Measurements from ENCODE around the gene MSRB1.
"Not testable (repeated sequence)": the region's sequence is repeated elsewhere in the genome, so short reads cannot be mapped to it uniquely, and the experiment has no call there.

Gene MSRB1

GRCh38 chr16:1940273-1941161 lies 2.5 kb downstream of the MSRB1 start:
- no peak for DNase-seq (ENCODE audit: extremely low spot score)
- CTCF ChIA-PET = interaction anchor here (0.6 to 2.3 kb wide), 20 partner anchors 8 to 127 kb away, joined by 3 to 36 read pairs (median 4); partner anchors contain the start of genes NOXO1, RPL3L and RPS2
- POLR2A ChIA-PET = interaction anchor here (0.6 to 5.2 kb wide), 10 partner anchors 7 to 215 kb away, joined by 3 to 95 read pairs (median 5); partner anchors contain the start of genes NUBP2, RNF151, RPS2 and SPSB3

GRCh38 chr16:1939833-1940232 lies 3.2 kb downstream of the MSRB1 start:
- POLR2A ChIA-PET = interaction anchor here (0.6 to 5.2 kb wide), 4 partner anchors 21 to 216 kb away, joined by 3 to 95 read pairs (median 12); partner anchors contain the start of genes RNF151, RPS2 and TRAF7
- CTCF ChIA-PET = interaction anchor here (0.7 to 2.3 kb wide), 4 partner anchors 9 to 73 kb away, joined by 3 to 36 read pairs (median 4); partner anchors contain the start of gene RPL3L
- DNase-seq (ENCODE audit: extremely low spot score) = not testable (repeated sequence)

More at GRCh38 chr16:1940273-1941161, 2.5 kb downstream of the MSRB1 start:
- no peak for TF ChIP-seq HDGF (IDR thresholded peaks at IDR 0.05; ENCODE audit: borderline replicate concordance)
- TF ChIP-seq LEF1 (IDR thresholded peaks at IDR 0.05; ENCODE audit: borderline replicate concordance) = no peak
- no peak for TF ChIP-seq FOXM1 (IDR thresholded peaks at IDR 0.05; ENCODE audit: borderline replicate concordance)
- no peak for TF ChIP-seq FOXA1 (IDR thresholded peaks at IDR 0.05)
- TF ChIP-seq BHLHE40 (IDR thresholded peaks at IDR 0.05; ENCODE audit: borderline replicate concordance) = no peak
- TF ChIP-seq ZNF384 (IDR thresholded peaks at IDR 0.05) = no peak
- no peak for TF ChIP-seq ARNT (IDR thresholded peaks at IDR 0.05)
- TF ChIP-seq L3MBTL2 (conservative IDR thresholded peaks at IDR 0.05) = no peak

GRCh38 chr16:1938910-1939309 lies 4.1 kb downstream of the MSRB1 start:
- ChIA-PET POLR2A (no interaction called here), CTCF (interaction anchor here (1.0 kb wide), 1 partner anchor 8 kb away, joined by 4 read pairs; no protein-coding TSS in a partner anchor)
- TF ChIP-seq NFRKB (IDR thresholded peaks at IDR 0.05) (no peak), ZNF384 (IDR thresholded peaks at IDR 0.05) (no peak), TARDBP (IDR thresholded peaks at IDR 0.05) (no peak), SP1 (IDR thresholded peaks at IDR 0.05) (no peak), BHLHE40 (IDR thresholded peaks at IDR 0.05; ENCODE audit: borderline replicate concordance) (no peak), ARNT (IDR thresholded peaks at IDR 0.05) (no peak), PKNOX1 (IDR thresholded peaks at IDR 0.05) (no peak), ELF4 (IDR thresholded peaks at IDR 0.05) (no peak), FOXA1 (IDR thresholded peaks at IDR 0.05) (no peak), FOXK2 (IDR thresholded peaks at IDR 0.05) (no peak), L3MBTL2 (conservative IDR thresholded peaks at IDR 0.05) (no peak), FOXM1 (IDR thresholded peaks at IDR 0.05; ENCODE audit: borderline replicate concordance) (no peak), HDGF (IDR thresholded peaks at IDR 0.05; ENCODE audit: borderline replicate concordance) (no peak), LEF1 (IDR thresholded peaks at IDR 0.05; ENCODE audit: borderline replicate concordance) (no peak)
- no peak for DNase-seq (ENCODE audit: extremely low spot score)

GRCh38 chr16:1938316-1938715 lies 4.7 kb downstream of the MSRB1 start:
- no peak for TF ChIP-seq NFRKB (IDR thresholded peaks at IDR 0.05)
- ChIA-PET POLR2A (no interaction called here), CTCF (no interaction called here)
- DNase-seq (ENCODE audit: extremely low spot score) = no peak

- no peak for DNase-seq (ENCODE audit: extremely low spot score)
- TF ChIP-seq CTBP1 (IDR thresholded peaks at IDR 0.05; ENCODE audit: borderline replicate concordance) (no peak), ARNT (IDR thresholded peaks at IDR 0.05) (no peak), LEF1 (IDR thresholded peaks at IDR 0.05; ENCODE audit: borderline replicate concordance) (no peak), SUZ12 (IDR thresholded peaks at IDR 0.05) (no peak), BHLHE40 (IDR thresholded peaks at IDR 0.05; ENCODE audit: borderline replicate concordance) (no peak), SP1 (IDR thresholded peaks at IDR 0.05) (no peak), TARDBP (IDR thresholded peaks at IDR 0.05) (no peak), NFRKB (IDR thresholded peaks at IDR 0.05) (no peak), ZNF384 (IDR thresholded peaks at IDR 0.05) (no peak), HDGF (IDR thresholded peaks at IDR 0.05; ENCODE audit: borderline replicate concordance) (no peak), ELF4 (IDR thresholded peaks at IDR 0.05) (no peak), PKNOX1 (IDR thresholded peaks at IDR 0.05) (no peak), FOXM1 (IDR thresholded peaks at IDR 0.05; ENCODE audit: borderline replicate concordance) (no peak), FOXK2 (IDR thresholded peaks at IDR 0.05) (no peak), FOXA1 (IDR thresholded peaks at IDR 0.05) (no peak), L3MBTL2 (conservative IDR thresholded peaks at IDR 0.05) (no peak)
- ChIA-PET CTCF (no interaction called here), POLR2A (interaction anchor here (1.2 kb wide), 1 partner anchor 28 kb away, joined by 5 read pairs; the partner anchor contains the start of gene RPS2)
Measured at GRCh38 chr16:1936945-1937479, 6.0 kb downstream of the MSRB1 start.

GRCh38 chr16:1933097-1933661 lies 9.8 kb downstream of the MSRB1 start:
- no peak for DNase-seq (ENCODE audit: extremely low spot score)
- CTCF ChIA-PET = interaction anchor here (1.8 kb wide), 1 partner anchor 8 kb away, joined by 16 read pairs; no protein-coding TSS in a partner anchor
- POLR2A ChIA-PET = interaction anchor here (1.2 to 1.5 kb wide), 2 partner anchors 8 to 32 kb away, joined by 3 to 7 read pairs; partner anchors contain the start of gene RPS2
- no peak for TF ChIP-seq FOXK2 (IDR thresholded peaks at IDR 0.05)
- no peak for TF ChIP-seq CTBP1 (IDR thresholded peaks at IDR 0.05; ENCODE audit: borderline replicate concordance)
- no peak for TF ChIP-seq SUZ12 (IDR thresholded peaks at IDR 0.05)
- no peak for TF ChIP-seq ZNF384 (IDR thresholded peaks at IDR 0.05)
- TF ChIP-seq BHLHE40 (IDR thresholded peaks at IDR 0.05; ENCODE audit: borderline replicate concordance) = no peak
- TF ChIP-seq ELF4 (IDR thresholded peaks at IDR 0.05) = no peak
- TF ChIP-seq LEF1 (IDR thresholded peaks at IDR 0.05; ENCODE audit: borderline replicate concordance) = no peak
- TF ChIP-seq NFRKB (IDR thresholded peaks at IDR 0.05) = no peak
- TF ChIP-seq TARDBP (IDR thresholded peaks at IDR 0.05) = no peak
- no peak for TF ChIP-seq L3MBTL2 (conservative IDR thresholded peaks at IDR 0.05)
- TF ChIP-seq PKNOX1 (IDR thresholded peaks at IDR 0.05) = no peak
- no peak for TF ChIP-seq FOXM1 (IDR thresholded peaks at IDR 0.05; ENCODE audit: borderline replicate concordance)
- no peak for TF ChIP-seq SP1 (IDR thresholded peaks at IDR 0.05)
- no peak for TF ChIP-seq FOXA1 (IDR thresholded peaks at IDR 0.05)
- no peak for TF ChIP-seq HDGF (IDR thresholded peaks at IDR 0.05; ENCODE audit: borderline replicate concordance)
- no peak for TF ChIP-seq ARNT (IDR thresholded peaks at IDR 0.05)

All from HEK293T (cell line).